Measurements from ENCODE around the gene GMEB2. TPM values are rescaled to one million over a fixed set of nuclear protein-coding genes. Genes with fewer than 3 reads are reported as not detected.

The GMEB2 gene
- total RNA-seq, 6 donors from 2014 or later, result 10.1 to 12.9 (median 12.4) TPM

GRCh38 chr20:63555661-63556381 lies 71.1 kb downstream of the GMEB2 start:
- H3K36me3 ChIP-seq, result peaks cover 9 to 26% (median 22%) of the 10 kb centered on the region in 4 donors
- peak in 1 of 2 donors; percentile 83 for DNase-seq
- no peak for TF ChIP-seq EP300 (IDR thresholded peaks at IDR 0.05)
- TF ChIP-seq, protein P1, sequence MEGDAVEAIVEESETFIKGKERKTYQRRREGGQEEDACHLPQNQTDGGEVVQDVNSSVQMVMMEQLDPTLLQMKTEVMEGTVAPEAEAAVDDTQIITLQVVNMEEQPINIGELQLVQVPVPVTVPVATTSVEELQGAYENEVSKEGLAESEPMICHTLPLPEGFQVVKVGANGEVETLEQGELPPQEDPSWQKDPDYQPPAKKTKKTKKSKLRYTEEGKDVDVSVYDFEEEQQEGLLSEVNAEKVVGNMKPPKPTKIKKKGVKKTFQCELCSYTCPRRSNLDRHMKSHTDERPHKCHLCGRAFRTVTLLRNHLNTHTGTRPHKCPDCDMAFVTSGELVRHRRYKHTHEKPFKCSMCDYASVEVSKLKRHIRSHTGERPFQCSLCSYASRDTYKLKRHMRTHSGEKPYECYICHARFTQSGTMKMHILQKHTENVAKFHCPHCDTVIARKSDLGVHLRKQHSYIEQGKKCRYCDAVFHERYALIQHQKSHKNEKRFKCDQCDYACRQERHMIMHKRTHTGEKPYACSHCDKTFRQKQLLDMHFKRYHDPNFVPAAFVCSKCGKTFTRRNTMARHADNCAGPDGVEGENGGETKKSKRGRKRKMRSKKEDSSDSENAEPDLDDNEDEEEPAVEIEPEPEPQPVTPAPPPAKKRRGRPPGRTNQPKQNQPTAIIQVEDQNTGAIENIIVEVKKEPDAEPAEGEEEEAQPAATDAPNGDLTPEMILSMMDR (IDR thresholded peaks at IDR 0.05), result no peak
- no peak for TF ChIP-seq POLR2A (IDR thresholded peaks at IDR 0.05)
- TF ChIP-seq POLR2AphosphoS5 (IDR thresholded peaks at IDR 0.05), result no peak
- no peaks in the 10 kb centered on the region for H3K9me3 ChIP-seq
- no peak overlapping the region for H3K27ac ChIP-seq
- H3K4me3 ChIP-seq, result no peak overlapping the region
- 93 to 94% methylated on average over 24 to 27 of the region's 45 CpGs for WGBS, 2 donors
- H3K4me1 ChIP-seq, result peaks cover 10 to 23% (median 20%) of the 10 kb centered on the region in 4 donors
- ATAC-seq (ENCODE audit: low FRiP score in 2 of 2), result no peak
- H3K27me3 ChIP-seq, result no peaks in the 10 kb centered on the region

DNA sequence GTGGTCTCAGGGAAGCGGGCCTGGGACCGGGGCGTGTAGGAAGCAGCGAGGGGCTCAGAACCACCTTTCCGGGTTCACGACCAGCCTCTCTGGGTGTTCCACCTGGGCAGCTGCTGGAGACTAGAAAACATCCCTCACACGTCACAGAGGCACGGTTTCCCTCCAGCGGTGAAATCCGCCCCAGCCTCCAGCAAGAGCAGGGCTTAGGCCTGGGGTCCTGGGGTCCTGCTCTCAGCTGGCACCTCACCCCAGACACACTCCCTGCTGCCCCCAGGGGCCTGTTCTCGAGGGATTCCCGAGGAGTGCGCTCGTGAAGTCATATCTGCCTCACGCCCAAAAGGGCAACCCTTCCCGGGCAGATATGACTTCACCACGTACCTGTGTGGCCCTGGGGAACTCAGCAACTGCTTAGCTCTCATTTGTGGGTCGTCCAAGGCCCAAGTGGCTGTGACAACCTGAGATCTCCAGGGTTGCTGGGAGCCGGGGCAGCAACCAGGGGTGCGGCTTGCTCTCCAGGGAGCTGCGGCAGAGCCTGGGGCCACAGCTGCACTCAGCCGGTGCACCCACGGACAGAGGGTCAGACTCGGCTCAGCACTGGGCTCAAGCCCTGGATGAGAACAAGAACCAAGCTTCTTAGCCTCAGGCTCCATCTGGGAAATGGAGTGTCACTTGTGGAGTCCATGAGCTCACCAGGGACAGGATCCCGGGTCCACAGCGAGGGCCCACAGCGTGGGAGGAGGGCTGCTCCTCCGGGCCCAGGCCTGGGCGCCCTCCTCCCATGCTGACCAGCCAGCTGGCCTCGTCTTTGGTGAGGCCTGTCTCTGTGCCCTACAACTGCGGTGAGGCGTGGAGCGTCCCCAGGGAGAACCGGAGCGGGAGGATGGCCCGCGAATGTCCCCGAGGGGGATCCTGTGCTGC lies 72.3 kb downstream of the GMEB2 start:
- DNase-seq (peak in 1 of 2 donors; percentile 73), ATAC-seq (ENCODE audit: low FRiP score in 2 of 2) (no peak)
- 68 to 77% methylated on average over 14 to 34 of the region's 38 CpGs for WGBS, 2 donors
- Histone ChIP-seq H3K9me3 (no peaks in the 10 kb centered on the region), H3K4me1 (peaks cover 10 to 23% (median 20%) of the 10 kb centered on the region in 4 donors), H3K27ac (peak overlapping the region in 3 of 4 donors; percentile 15 to 58 (median 54)), H3K4me3 (peak overlapping the region in 3 of 4 donors; percentile 60 to 71 (median 65)), H3K27me3 (no peaks in the 10 kb centered on the region), H3K36me3 (peaks cover 0 to 14% (median 10%) of the 10 kb centered on the region in 4 donors)
- TF ChIP-seq POLR2AphosphoS5 (IDR thresholded peaks at IDR 0.05) (no peak), POLR2A (IDR thresholded peaks at IDR 0.05) (no peak)
- TF ChIP-seq, protein P1 (IDR thresholded peaks at IDR 0.05), result no peak

GRCh38 chr20:63553933-63554290 lies 73.0 kb downstream of the GMEB2 start, which contains the start of gene FNDC11:
FNDC11 (plus strand) TSS chr20:63554159; CDS start chr20:63555664, 1,505 bp downstream.
- Histone ChIP-seq H3K27ac (peak within 1 kb of the TSS in 3 of 4 donors; percentile 15 to 58 (median 54)), H3K27me3 (peaks cover 0 to under 1% (median 0%) of the 10 kb centered on the region in 4 donors), H3K4me3 (peak within 1 kb of the TSS; percentile 14 to 71 (median 62)), H3K36me3 (peaks cover 0 to 11% (median 7%) of the 10 kb centered on the region in 4 donors), H3K9me3 (no peaks in the 10 kb centered on the region), H3K4me1 (peaks cover 10 to 23% (median 20%) of the 10 kb centered on the region in 4 donors)
- ATAC-seq (ENCODE audit: low FRiP score in 2 of 2), result peak in 1 of 2 donors; percentile 50
- TF ChIP-seq POLR2AphosphoS5 (IDR thresholded peaks at IDR 0.05) (no peak), POLR2A (IDR thresholded peaks at IDR 0.05) (no peak), EP300 (IDR thresholded peaks at IDR 0.05) (no peak)
- TF ChIP-seq, protein P1 (IDR thresholded peaks at IDR 0.05), result no peak
- DNase-seq, result peak; percentile 52 to 92
- WGBS, 2 donors, result 2 to 7% methylated on average over 6 to 27 of the region's 34 CpGs

- peak overlapping the region; percentile 14 to 71 (median 62) for H3K4me3 ChIP-seq
- TF ChIP-seq POLR2AphosphoS5 (IDR thresholded peaks at IDR 0.05), result peak in 1 of 2 donors; percentile 38
- TF ChIP-seq POLR2A (IDR thresholded peaks at IDR 0.05), result peak in 2 of 4 donors; percentile 20 to 50
- TF ChIP-seq, protein P1 (IDR thresholded peaks at IDR 0.05), result no peak
- 1 to 4% methylated on average over 22 to 33 of the region's 37 CpGs for WGBS, 2 donors
- H3K4me1 ChIP-seq, result peaks cover 10 to 23% (median 20%) of the 10 kb centered on the region in 4 donors
- DNase-seq (peak; percentile 90 to 93), ATAC-seq (ENCODE audit: low FRiP score in 2 of 2) (peak; percentile 85 to 91)
- no peaks in the 10 kb centered on the region for H3K9me3 ChIP-seq
- peaks cover 0 to 6% (median under 1%) of the 10 kb centered on the region in 4 donors for H3K27me3 ChIP-seq
- H3K27ac ChIP-seq, result peak overlapping the region in 3 of 4 donors; percentile 15 to 58 (median 54)
- H3K36me3 ChIP-seq, result peaks cover 0 to 6% (median 2%) of the 10 kb centered on the region in 4 donors
Observed at GRCh38 chr20:63553251-63553932, 73.5 kb downstream of the GMEB2 start.
